CD4-positive, CD25-positive, alpha-beta regulatory T cell (primary cell): ENCODE results near the gene PPP2R2B. TPM values are rescaled to one million over a fixed set of nuclear protein-coding genes. Genes with fewer than 3 reads are reported as not detected.

Experiments used
- ATAC-seq, 2 donors: fragments of 150-1000 bp; cut with Tn5 transposase; one replicate each; pipeline ENCODE4 v1.10.0; 2021; ENCODE audit warnings: low read depth in 2 of 2, moderate number of reproducible peaks in 2 of 2, moderate library complexity in 1 of 2
- DNase-seq, 3 donors: peaks; one replicate each; pipeline versions ENCODE4 v3.0.0 to v3.0.0-alpha.2; 2012 to 2022; ENCODE audit warnings: mixed read lengths in 1 of 3
- H3K27ac ChIP-seq: one replicate; pipeline ENCODE4 v1.7.0; 2013; ENCODE audit warnings: mild to moderate bottlenecking, low read length; ENCODE audit not compliant: insufficient read depth, poor library complexity, severe bottlenecking
- H3K27me3 ChIP-seq: one replicate; pipeline ENCODE4 v1.7.0; 2013; ENCODE audit warnings: low read length; ENCODE audit not compliant: control insufficient read depth, insufficient read depth
- H3K36me3 ChIP-seq: one replicate; pipeline ENCODE4 v1.7.0; 2013; ENCODE audit warnings: mild to moderate bottlenecking, low read length, moderate library complexity; ENCODE audit not compliant: control insufficient read depth, insufficient read depth
- H3K4me1 ChIP-seq: 2 replicates; pipeline ENCODE4 v1.7.0; 2013; ENCODE audit warnings: mild to moderate bottlenecking, low read length; ENCODE audit not compliant: insufficient read depth, control insufficient read depth, poor library complexity, severe bottlenecking
- H3K4me3 ChIP-seq: one replicate; pipeline ENCODE4 v1.7.0; 2013; ENCODE audit warnings: low read depth, mild to moderate bottlenecking, low read length, moderate library complexity
- H3K9me3 ChIP-seq, 2 experiments: 1 replicate in 1 of 2; 2 replicates in 1 of 2; pipeline ENCODE4 v1.7.0; 2013; ENCODE audit warnings: low read length in 2 of 2, mild to moderate bottlenecking in 1 of 2, moderate library complexity in 1 of 2; ENCODE audit not compliant: control insufficient read depth in 2 of 2
- H3K27ac Mint-ChIP-seq, 3 donors: one replicate each; pipeline ENCODE4 v1.8.0; 2020 to 2022; ENCODE audit warnings: mild to moderate bottlenecking in 3 of 3, mixed read lengths in 3 of 3, moderate library complexity in 2 of 3
- H3K27me3 Mint-ChIP-seq: one replicate; pipeline ENCODE4 v1.8.0; 2022; ENCODE audit warnings: mild to moderate bottlenecking, mixed read lengths
- H3K36me3 Mint-ChIP-seq: one replicate; pipeline ENCODE4 v1.8.0; 2020; ENCODE audit warnings: mixed read lengths
- H3K4me1 Mint-ChIP-seq, 4 donors: one replicate each; pipeline ENCODE4 v1.8.0; 2020 to 2022; ENCODE audit warnings: mixed read lengths in 4 of 4, mild to moderate bottlenecking in 1 of 4
- H3K4me3 Mint-ChIP-seq, 4 donors: one replicate each; pipeline ENCODE4 v1.8.0; 2020 to 2022; ENCODE audit warnings: mild to moderate bottlenecking in 4 of 4, mixed read lengths in 4 of 4, moderate library complexity in 3 of 4
- H3K9me3 Mint-ChIP-seq, 7 donors: one replicate each; pipeline ENCODE4 v1.8.0; 2020 to 2022; ENCODE audit warnings: mixed read lengths in 7 of 7, mild to moderate bottlenecking in 3 of 7, moderate library complexity in 2 of 7
- polyA plus RNA-seq, 4 donors: library from polyadenylated mRNA; unstranded; fragments of 300-500 nt; fragmentation: Illumina TruSeq; gene quantifications; one replicate each; pipeline ENCODE4 v1.2.3, GENCODE V29; 2021
- total RNA-seq: library from RNA; stranded (reverse); gene quantifications from one replicate; pipeline ENCODE4 v1.2.3, GENCODE V29; 2022

Gene PPP2R2B
- total and polyA plus RNA-seq, 5 donors from 2014 or later, result 6.1 to 16.7 (median 14.5) TPM

DNA sequence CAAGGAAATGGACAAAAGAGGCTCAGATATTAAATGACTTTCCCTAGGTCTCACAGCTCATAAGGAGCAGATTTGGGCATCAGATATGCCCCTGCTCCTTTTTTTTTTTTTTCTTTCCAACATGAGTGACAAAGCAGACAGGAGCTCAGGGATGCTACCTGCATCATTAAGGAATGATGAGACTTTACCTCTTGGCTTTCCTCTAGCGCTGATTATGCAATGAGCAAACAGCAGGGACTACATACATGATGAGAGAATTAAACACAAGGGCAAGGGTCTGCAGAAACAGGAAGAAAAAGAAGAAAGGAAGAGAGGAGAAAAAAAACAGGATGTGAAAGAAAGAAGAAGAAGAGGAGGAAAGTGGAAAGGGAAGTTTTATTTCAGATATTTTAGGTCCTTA lies 179.9 kb downstream of the PPP2R2B start:
- H3K27me3 Mint-ChIP-seq, result no peaks in the 10 kb centered on the region
- no peak overlapping the region for H3K27ac Mint-ChIP-seq
- no peak overlapping the region for H3K4me3 ChIP-seq
- H3K27me3 ChIP-seq, result no peaks in the 10 kb centered on the region
- no peaks in the 10 kb centered on the region for H3K9me3 ChIP-seq
- H3K36me3 Mint-ChIP-seq, result no peaks in the 10 kb centered on the region
- H3K9me3 Mint-ChIP-seq, result peaks cover 0 to 2% (median 0%) of the 10 kb centered on the region in 7 donors
- H3K27ac ChIP-seq, result no peak overlapping the region
- H3K4me3 Mint-ChIP-seq, result no peak overlapping the region
- no peak for DNase-seq
- peaks cover 0 to 12% (median 3%) of the 10 kb centered on the region in 4 donors for H3K4me1 Mint-ChIP-seq
- H3K4me1 ChIP-seq, result no peaks in the 10 kb centered on the region
- ATAC-seq, result no peak
- H3K36me3 ChIP-seq, result no peaks in the 10 kb centered on the region

DNA sequence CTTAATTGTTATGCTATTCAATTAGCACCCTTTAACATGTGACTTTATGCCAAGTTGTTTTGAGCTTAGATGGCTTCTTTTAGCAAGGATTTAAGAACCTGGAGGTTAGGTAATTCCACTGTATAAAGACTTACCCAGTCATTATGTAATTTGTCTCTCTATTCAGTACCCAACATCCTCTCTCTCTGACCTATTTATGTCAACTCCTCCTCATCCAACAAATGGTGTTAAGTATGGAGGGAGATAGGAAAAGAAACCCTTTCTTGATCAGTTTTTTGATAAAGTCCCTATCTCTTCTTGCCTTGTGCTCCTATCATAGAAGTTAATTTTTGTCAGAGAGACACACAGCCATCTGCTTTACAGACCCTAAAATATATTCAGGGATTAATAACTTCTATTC lies 181.3 kb downstream of the PPP2R2B start:
- H3K9me3 ChIP-seq, result no peaks in the 10 kb centered on the region
- Mint-ChIP-seq H3K4me1 (peaks cover 0 to 5% (median 0%) of the 10 kb centered on the region in 4 donors), H3K36me3 (no peaks in the 10 kb centered on the region), H3K4me3 (no peak overlapping the region), H3K27me3 (no peaks in the 10 kb centered on the region), H3K27ac (peak overlapping the region in 1 of 3 donors; percentile 12), H3K9me3 (peaks cover 0 to 2% (median 0%) of the 10 kb centered on the region in 7 donors)
- no peaks in the 10 kb centered on the region for H3K36me3 ChIP-seq
- DNase-seq, result no peak
- no peaks in the 10 kb centered on the region for H3K27me3 ChIP-seq
- no peak overlapping the region for H3K27ac ChIP-seq
- no peak for ATAC-seq
- no peaks in the 10 kb centered on the region for H3K4me1 ChIP-seq
- no peak overlapping the region for H3K4me3 ChIP-seq

DNA sequence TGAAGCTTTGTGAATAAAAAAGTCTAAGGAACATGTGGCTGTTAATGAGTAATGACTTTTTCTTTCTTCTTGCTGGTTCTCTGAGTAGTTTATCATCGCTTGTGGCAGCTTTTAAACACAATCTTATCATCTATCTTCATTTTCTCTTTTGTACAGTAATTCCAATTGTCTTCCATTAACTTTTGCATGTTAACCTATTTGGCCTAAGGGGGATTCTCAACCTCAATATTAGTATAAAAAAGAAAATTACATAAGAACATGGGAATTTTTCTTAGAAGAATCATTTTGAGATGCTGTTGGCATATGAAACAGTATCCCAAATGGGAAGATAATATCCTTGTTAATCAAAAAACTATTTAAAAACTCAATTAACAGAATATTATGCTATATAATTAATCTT lies 182.9 kb downstream of the PPP2R2B start:
- Mint-ChIP-seq H3K4me1 (peaks cover 0 to 5% (median 0%) of the 10 kb centered on the region in 4 donors), H3K9me3 (peaks cover 0 to 2% (median 0%) of the 10 kb centered on the region in 7 donors), H3K27ac (no peak overlapping the region), H3K4me3 (no peak overlapping the region), H3K27me3 (peaks cover 4% of the 10 kb centered on the region), H3K36me3 (no peaks in the 10 kb centered on the region)
- Histone ChIP-seq H3K27me3 (no peaks in the 10 kb centered on the region), H3K9me3 (no peaks in the 10 kb centered on the region), H3K4me1 (no peaks in the 10 kb centered on the region), H3K27ac (no peak overlapping the region), H3K36me3 (no peaks in the 10 kb centered on the region), H3K4me3 (no peak overlapping the region)
- ATAC-seq, result no peak
- no peak for DNase-seq

GRCh38 chr5:146690880-146691355 lies 187.6 kb downstream of the PPP2R2B start:
- Histone ChIP-seq H3K4me1 (no peaks in the 10 kb centered on the region), H3K36me3 (no peaks in the 10 kb centered on the region), H3K27me3 (no peaks in the 10 kb centered on the region), H3K9me3 (no peaks in the 10 kb centered on the region), H3K4me3 (no peak overlapping the region), H3K27ac (no peak overlapping the region)
- no peak overlapping the region for H3K4me3 Mint-ChIP-seq
- peaks cover 0 to 2% (median 0%) of the 10 kb centered on the region in 7 donors for H3K9me3 Mint-ChIP-seq
- H3K27ac Mint-ChIP-seq, result no peak overlapping the region
- no peak for DNase-seq
- peaks cover 0 to 5% (median 0%) of the 10 kb centered on the region in 4 donors for H3K4me1 Mint-ChIP-seq
- no peak for ATAC-seq
- no peaks in the 10 kb centered on the region for H3K36me3 Mint-ChIP-seq
- peaks cover 4% of the 10 kb centered on the region for H3K27me3 Mint-ChIP-seq

- Histone ChIP-seq H3K36me3 (no peaks in the 10 kb centered on the region), H3K27me3 (no peaks in the 10 kb centered on the region), H3K9me3 (no peaks in the 10 kb centered on the region), H3K4me3 (no peak overlapping the region), H3K4me1 (no peaks in the 10 kb centered on the region), H3K27ac (no peak overlapping the region)
- Mint-ChIP-seq H3K36me3 (no peaks in the 10 kb centered on the region), H3K9me3 (peaks cover 0 to 3% (median 0%) of the 10 kb centered on the region in 7 donors), H3K4me1 (peaks cover 0 to 5% (median 0%) of the 10 kb centered on the region in 4 donors), H3K27me3 (peaks cover 4% of the 10 kb centered on the region), H3K4me3 (no peak overlapping the region), H3K27ac (no peak overlapping the region)
- no peak for ATAC-seq
- DNase-seq, result no peak
Measured at GRCh38 chr5:146687630-146688029, 190.9 kb downstream of the PPP2R2B start.

- no peaks in the 10 kb centered on the region for H3K27me3 ChIP-seq
- H3K9me3 ChIP-seq, result no peaks in the 10 kb centered on the region
- ATAC-seq, result no peak
- Mint-ChIP-seq H3K4me1 (no peaks in the 10 kb centered on the region), H3K9me3 (peaks cover 0 to 3% (median 0%) of the 10 kb centered on the region in 7 donors), H3K27me3 (no peaks in the 10 kb centered on the region), H3K4me3 (no peak overlapping the region), H3K27ac (no peak overlapping the region), H3K36me3 (no peaks in the 10 kb centered on the region)
- no peaks in the 10 kb centered on the region for H3K36me3 ChIP-seq
- DNase-seq, result no peak
- no peak overlapping the region for H3K4me3 ChIP-seq
- no peaks in the 10 kb centered on the region for H3K4me1 ChIP-seq
- H3K27ac ChIP-seq, result no peak overlapping the region
Measured at GRCh38 chr5:146683861-146684260, 194.7 kb downstream of the PPP2R2B start.

DNA sequence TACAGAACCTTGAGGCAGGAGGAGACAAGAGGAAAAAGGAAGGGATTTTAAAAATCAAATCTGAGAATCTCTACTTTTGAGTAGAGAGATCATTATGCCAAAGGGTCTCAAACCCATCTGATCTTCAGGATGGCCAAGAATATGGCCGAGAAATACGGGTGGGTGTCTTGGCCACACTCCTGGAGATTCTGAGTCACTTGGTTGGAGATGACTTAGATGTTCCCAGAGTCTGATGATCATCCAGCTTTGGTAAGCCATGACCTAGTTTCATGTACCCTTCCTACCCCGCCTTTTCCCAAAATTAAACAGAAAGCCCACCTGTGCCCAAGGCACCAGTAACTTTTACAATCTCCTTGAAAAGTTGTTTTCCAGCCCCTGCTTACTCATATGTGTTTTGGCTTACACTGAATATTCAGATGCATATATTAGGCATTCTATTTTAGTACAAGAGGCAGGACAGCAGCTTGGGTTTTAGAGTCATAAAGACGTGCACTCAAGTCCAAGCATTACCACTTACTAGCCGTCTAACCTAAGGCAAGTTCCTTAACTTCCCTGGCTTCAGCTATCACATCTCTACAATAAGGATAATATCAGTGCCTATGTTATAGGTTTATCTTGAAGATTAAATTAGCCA lies 195.5 kb downstream of the PPP2R2B start:
- Histone ChIP-seq H3K4me3 (no peak overlapping the region), H3K27ac (no peak overlapping the region), H3K36me3 (no peaks in the 10 kb centered on the region), H3K27me3 (no peaks in the 10 kb centered on the region), H3K4me1 (no peaks in the 10 kb centered on the region), H3K9me3 (no peaks in the 10 kb centered on the region)
- Mint-ChIP-seq H3K27me3 (no peaks in the 10 kb centered on the region), H3K9me3 (peaks cover 0 to 3% (median 0%) of the 10 kb centered on the region in 7 donors), H3K36me3 (no peaks in the 10 kb centered on the region), H3K4me1 (no peaks in the 10 kb centered on the region), H3K27ac (no peak overlapping the region), H3K4me3 (no peak overlapping the region)
- ATAC-seq (no peak), DNase-seq (no peak)

GRCh38 chr5:146681585-146682105 lies 196.9 kb downstream of the PPP2R2B start:
- ATAC-seq, result no peak
- no peaks in the 10 kb centered on the region for H3K4me1 ChIP-seq

More at GRCh38 chr5:146681585-146682105, 196.9 kb downstream of the PPP2R2B start:
- no peaks in the 10 kb centered on the region for H3K27me3 Mint-ChIP-seq
- no peaks in the 10 kb centered on the region for H3K36me3 ChIP-seq
- no peak for DNase-seq
- H3K27me3 ChIP-seq, result no peaks in the 10 kb centered on the region
- peaks cover 0 to 3% (median 0%) of the 10 kb centered on the region in 7 donors for H3K9me3 Mint-ChIP-seq
- H3K9me3 ChIP-seq, result no peaks in the 10 kb centered on the region
- H3K4me1 Mint-ChIP-seq, result no peaks in the 10 kb centered on the region
- H3K4me3 Mint-ChIP-seq, result no peak overlapping the region
- no peak overlapping the region for H3K27ac Mint-ChIP-seq
- H3K4me3 ChIP-seq, result no peak overlapping the region
- H3K36me3 Mint-ChIP-seq, result no peaks in the 10 kb centered on the region
- H3K27ac ChIP-seq, result no peak overlapping the region
